Stimulated activated effector memory CD8-positive, alpha-beta T cell treated with anti-CD3 and anti-CD28 coated beads, Interleukin-12 subunit alpha, Interleukin-12 subunit beta, amount 100 ng/mL, for 72 hours (primary cell): ENCODE results near the gene DAPK1.
"Not testable (repeated sequence)": the region's sequence is repeated elsewhere in the genome, so short reads cannot be mapped to it uniquely, and the experiment has no call there.

Experiments used
- ATAC-seq: fragments of 150-1000 bp; cut with Tn5 transposase; 2 replicates; pipeline ENCODE4 v1.10.0; 2021
- DNase-seq, 2 donors: peaks; one replicate each; pipeline ENCODE4 v3.0.0; 2021 to 2022; ENCODE audit warnings: low spot score in 2 of 2
- H3K27ac Mint-ChIP-seq: one replicate; pipeline ENCODE4 v1.8.0; 2022; ENCODE audit warnings: mild to moderate bottlenecking, mixed read lengths
- H3K36me3 Mint-ChIP-seq: one replicate; pipeline ENCODE4 v1.8.0; 2022; ENCODE audit warnings: mild to moderate bottlenecking, mixed read lengths
- H3K4me1 Mint-ChIP-seq: one replicate; pipeline ENCODE4 v1.8.0; 2022; ENCODE audit warnings: mixed read lengths
- H3K4me3 Mint-ChIP-seq: one replicate; pipeline ENCODE4 v1.8.0; 2022; ENCODE audit warnings: mild to moderate bottlenecking, mixed read lengths
- H3K9me3 Mint-ChIP-seq: one replicate; pipeline ENCODE4 v1.8.0; 2022; ENCODE audit warnings: mixed read lengths

DAPK1 gene

DNA sequence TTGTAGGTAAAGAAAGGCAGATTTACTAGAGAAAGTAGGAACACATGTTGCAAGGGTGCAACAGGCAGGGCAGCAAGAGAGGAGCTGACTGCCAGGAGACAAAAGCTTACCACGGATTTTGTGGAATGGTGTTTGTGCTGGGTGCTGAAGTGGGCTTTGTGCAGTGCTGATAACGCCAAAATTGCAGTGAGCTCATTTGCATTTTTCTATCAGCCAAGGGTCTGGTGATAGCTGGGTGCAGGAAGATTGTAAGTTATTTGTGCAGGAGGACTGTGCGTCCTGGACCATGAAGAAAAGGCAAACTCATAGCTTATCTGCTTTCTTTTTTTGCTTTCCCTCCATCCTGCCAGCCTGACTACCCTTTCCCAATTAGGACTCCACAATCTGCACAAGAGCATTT lies 241.9 kb downstream of the DAPK1 start:
- no peak for ATAC-seq
- Mint-ChIP-seq H3K4me1 (no peaks in the 10 kb centered on the region), H3K9me3 (peaks cover 7% of the 10 kb centered on the region), H3K4me3 (no peak overlapping the region), H3K36me3 (no peaks in the 10 kb centered on the region), H3K27ac (no peak overlapping the region)
- DNase-seq: no peak

DNA sequence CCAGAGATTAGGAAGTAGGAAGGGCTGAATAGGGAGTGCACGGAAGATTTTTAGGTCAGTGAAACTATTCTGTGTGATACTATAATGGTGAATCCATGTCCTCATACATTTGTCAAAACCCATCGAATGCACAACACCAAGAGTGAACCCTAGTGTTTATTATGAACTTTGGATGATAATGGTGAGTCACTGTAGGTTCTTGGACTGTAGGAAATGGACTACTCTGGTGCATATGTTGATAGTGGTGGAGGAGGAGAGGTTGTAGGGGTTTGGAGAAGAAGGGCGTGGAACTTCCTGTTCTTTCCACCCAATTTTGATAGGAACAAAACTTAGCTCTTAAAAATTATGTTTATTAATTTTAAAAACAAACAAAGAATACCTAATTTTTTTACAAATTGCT lies 242.5 kb downstream of the DAPK1 start:
- H3K36me3 Mint-ChIP-seq: no peaks in the 10 kb centered on the region
- ATAC-seq: no peak
- no peak overlapping the region for H3K4me3 Mint-ChIP-seq
- no peaks in the 10 kb centered on the region for H3K4me1 Mint-ChIP-seq
- H3K27ac Mint-ChIP-seq: no peak overlapping the region
- peaks cover 7% of the 10 kb centered on the region for H3K9me3 Mint-ChIP-seq
- no peak for DNase-seq

DNA sequence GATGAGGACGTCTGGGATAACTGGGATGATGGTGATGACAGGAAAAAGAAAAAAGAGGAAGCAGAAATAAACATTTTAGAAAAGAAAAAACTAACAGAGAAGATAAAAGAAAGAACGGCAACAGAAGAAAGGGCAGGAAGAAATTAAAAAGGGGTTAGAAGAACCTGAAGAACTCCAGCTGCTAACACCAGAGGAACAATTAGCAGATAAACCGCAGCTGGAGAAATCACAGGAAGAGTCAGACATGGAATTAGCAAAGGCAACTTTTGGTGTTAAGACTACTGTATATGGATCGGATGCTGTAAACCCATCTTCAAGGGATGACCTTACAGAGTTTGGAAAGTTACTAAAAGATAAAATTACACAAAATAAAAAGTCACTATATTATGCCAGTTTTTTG lies 243.7 kb downstream of the DAPK1 start:
- Mint-ChIP-seq H3K4me1 (no peaks in the 10 kb centered on the region), H3K9me3 (peaks cover 4% of the 10 kb centered on the region), H3K4me3 (no peak overlapping the region), H3K36me3 (no peaks in the 10 kb centered on the region), H3K27ac (no peak overlapping the region)
- ATAC-seq (no peak), DNase-seq (no peak)

DNA sequence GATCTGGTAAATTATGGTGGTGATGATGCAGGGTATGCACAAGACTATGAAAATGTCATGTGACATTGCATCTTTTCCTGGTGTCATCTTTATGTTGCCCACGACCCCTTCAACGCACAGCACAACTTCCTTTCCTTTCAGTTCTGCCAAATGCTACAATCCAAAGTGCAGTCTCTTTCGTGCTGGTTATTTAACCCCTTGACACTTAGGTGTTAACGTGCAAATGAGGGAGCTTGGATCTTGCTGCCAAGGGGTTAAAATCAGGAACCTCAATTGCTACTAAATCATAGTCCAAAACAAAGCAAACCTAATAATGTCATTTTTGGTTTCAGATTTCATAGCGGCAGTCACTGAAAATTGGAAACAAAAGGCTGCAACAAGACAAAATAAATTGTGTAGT lies 244.2 kb downstream of the DAPK1 start:
- DNase-seq (no peak), ATAC-seq (no peak)
- no peaks in the 10 kb centered on the region for H3K36me3 Mint-ChIP-seq
- no peak overlapping the region for H3K27ac Mint-ChIP-seq
- H3K9me3 Mint-ChIP-seq: peaks cover 7% of the 10 kb centered on the region
- no peak overlapping the region for H3K4me3 Mint-ChIP-seq
- no peaks in the 10 kb centered on the region for H3K4me1 Mint-ChIP-seq

DNA sequence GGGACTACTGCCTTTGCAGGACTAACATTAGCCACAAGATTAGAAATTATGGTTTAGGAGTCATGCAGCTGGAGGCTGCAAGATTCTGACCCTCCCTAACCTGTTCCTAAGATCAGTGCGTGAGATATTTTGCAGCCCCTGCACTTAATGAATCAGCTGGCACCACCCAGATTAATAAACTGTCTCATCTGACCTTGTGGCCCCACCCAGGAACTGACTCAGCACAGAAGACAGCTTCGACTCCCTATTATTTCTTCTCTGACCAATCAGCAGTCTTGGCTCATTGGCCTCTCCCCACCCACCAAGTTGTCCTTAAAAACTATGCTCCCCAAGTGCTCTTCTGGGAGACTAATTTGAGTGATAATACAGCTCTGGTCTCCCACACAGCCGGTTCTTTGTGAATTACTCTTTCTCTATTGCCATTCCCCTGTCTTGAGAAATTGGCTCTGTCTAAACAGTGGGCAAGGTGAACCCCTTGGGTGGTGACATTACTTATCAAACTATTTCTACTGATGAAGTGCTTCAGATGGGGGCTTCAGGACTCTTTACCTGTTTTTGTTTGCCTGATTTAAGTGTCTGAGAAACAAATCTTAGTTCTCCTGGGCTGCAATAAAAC lies 245.3 kb downstream of the DAPK1 start:
- Mint-ChIP-seq H3K36me3 (no peaks in the 10 kb centered on the region), H3K27ac (no peak overlapping the region), H3K4me3 (no peak overlapping the region), H3K4me1 (no peaks in the 10 kb centered on the region), H3K9me3 (peaks cover 7% of the 10 kb centered on the region)
- ATAC-seq: no peak
- no peak for DNase-seq

DNA sequence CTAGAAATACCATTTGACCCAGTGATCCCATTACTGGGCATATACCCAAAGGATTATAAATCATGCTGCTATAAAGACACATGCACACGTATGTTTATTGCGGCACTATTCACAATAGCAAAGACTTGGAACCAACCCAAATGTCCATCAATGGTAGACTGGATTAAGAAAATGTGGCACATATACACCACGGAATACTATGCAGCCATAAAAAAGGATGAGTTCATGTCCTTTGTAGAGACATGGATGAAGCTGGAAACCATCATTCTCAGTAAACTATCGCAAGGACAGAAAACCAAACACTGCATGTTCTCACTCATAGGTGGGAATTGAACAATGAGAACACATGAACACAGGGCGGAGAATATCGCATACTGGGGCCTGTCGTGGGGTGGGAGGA lies 246.6 kb downstream of the DAPK1 start:
- ATAC-seq, H3K4me1 Mint-ChIP-seq, H3K36me3 Mint-ChIP-seq, H3K4me3 Mint-ChIP-seq, DNase-seq, H3K27ac Mint-ChIP-seq, H3K9me3 Mint-ChIP-seq: not testable (repeated sequence)

DNA sequence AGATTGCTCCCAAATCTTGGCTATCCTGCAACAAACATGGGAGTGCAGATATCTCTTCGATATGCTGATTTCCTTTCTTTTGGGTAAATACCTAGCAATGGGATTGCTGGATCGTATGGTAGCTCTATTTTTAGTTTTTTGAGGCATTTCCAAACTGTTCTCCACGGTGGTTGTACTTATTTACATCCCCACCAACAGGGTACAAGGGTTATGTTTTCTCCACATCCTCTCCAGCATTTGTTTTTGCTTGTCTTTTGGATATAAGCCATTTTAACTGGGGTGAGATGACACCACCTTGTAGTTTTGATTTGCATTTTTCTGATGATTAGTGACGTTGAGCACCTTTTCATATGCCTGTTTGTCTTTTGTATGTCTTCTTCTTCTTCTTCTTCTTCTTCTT lies 248.5 kb downstream of the DAPK1 start:
- no peak for ATAC-seq
- H3K4me3 Mint-ChIP-seq: no peak overlapping the region
- H3K27ac Mint-ChIP-seq: no peak overlapping the region
- H3K4me1 Mint-ChIP-seq: no peaks in the 10 kb centered on the region
- H3K9me3 Mint-ChIP-seq: peaks cover 5% of the 10 kb centered on the region
- DNase-seq: no peak
- H3K36me3 Mint-ChIP-seq: no peaks in the 10 kb centered on the region

DNA sequence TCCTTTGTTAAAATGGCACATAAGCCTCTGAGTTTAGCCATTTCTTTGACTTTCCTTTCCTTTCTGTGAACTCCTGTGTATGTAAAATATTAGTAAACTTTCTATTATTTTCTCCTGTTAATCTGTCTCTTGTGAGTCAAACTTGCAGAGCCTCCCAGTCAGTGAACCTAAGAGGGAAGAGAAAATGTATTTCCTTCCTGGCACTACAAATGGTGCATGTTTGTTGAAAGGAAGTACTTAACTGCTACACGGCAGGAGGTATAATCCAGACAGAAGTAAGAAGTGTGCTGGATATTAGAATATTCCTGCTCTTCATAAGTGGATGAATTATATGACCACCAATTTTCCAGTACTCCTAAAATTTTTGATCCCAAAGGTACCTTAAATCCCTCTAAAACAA lies 251.2 kb downstream of the DAPK1 start:
- peaks cover 3% of the 10 kb centered on the region for H3K9me3 Mint-ChIP-seq
- H3K4me3 Mint-ChIP-seq: no peak overlapping the region
- H3K36me3 Mint-ChIP-seq: no peaks in the 10 kb centered on the region
- no peaks in the 10 kb centered on the region for H3K4me1 Mint-ChIP-seq
- ATAC-seq (no peak), DNase-seq (no peak)
- H3K27ac Mint-ChIP-seq: no peak overlapping the region

DNA sequence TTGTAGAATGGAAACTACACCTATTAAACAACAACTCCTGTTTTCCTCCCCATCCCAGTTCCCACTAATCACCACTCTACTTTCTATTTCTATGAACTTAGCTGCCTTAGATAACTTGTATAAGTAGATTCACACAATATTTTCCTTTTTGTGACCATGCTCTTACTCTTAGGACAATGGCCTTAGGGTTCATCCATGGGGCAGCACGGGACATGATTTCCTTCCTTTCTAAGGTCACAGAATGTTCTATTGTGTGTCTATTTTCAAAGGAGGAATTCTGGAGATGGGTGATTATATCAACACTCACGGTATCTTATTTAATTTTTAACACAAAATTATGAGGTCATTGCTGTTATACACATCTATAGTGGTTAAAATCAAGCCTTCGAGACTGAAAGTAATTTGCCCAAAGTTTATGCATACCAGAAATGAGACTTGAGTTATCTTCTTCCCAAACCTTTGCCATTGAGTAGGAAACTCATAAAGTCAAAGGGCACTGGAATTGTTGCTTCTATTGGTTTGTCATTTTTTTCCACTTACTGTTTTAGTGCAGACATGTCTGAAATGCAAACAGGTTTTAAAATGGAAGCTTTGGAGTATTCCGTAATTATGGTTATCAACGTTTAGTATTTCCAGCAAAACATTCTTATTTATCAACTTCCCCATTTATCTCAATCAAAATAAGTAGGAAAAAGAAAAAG lies 251.8 kb downstream of the DAPK1 start:
- H3K36me3 Mint-ChIP-seq: no peaks in the 10 kb centered on the region
- DNase-seq (no peak), ATAC-seq (no peak)
- H3K9me3 Mint-ChIP-seq: peaks cover 3% of the 10 kb centered on the region
- H3K4me1 Mint-ChIP-seq: no peaks in the 10 kb centered on the region
- no peak overlapping the region for H3K4me3 Mint-ChIP-seq
- H3K27ac Mint-ChIP-seq: no peak overlapping the region

DNA sequence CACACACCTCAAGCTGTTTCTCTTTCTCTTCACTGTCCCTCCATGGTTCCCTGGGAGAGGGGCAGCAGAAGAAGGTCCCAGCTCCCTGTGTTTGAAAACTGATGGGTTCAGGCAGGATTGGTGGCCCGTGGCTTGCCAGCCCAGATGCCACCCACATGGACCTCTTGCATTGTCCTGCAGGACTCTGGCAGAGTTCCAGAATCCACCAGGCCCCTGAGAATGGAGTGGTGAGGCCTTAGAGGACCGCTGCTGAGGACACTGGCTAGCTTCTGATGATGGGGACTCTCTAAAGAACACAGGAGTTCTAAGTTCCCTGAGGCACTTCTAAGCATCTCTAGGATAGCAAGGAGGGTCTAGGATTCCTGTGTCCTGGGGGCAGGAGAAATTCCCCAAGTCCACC lies 253.1 kb downstream of the DAPK1 start:
- no peak for ATAC-seq
- H3K27ac Mint-ChIP-seq: no peak overlapping the region
- no peaks in the 10 kb centered on the region for H3K4me1 Mint-ChIP-seq
- H3K36me3 Mint-ChIP-seq: no peaks in the 10 kb centered on the region
- peaks cover 5% of the 10 kb centered on the region for H3K9me3 Mint-ChIP-seq
- H3K4me3 Mint-ChIP-seq: no peak overlapping the region
- no peak for DNase-seq

DNA sequence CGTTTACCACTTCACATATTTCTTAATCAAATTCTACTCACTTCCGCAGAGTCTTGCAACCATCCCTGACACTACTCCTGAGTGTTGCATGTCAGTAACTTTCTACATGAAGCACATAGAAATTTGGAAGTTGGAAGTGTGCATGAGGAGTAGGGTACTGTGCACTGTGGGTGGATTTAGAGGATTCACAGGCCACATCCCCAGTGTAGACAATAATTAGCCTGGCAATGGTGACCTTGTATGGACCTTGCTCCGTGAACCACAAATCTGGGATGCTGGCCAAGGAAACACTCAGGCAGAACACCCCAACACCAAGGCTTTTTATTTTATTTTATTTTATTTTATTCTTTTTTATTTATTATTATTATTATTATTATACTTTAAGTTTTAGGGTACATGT lies 253.8 kb downstream of the DAPK1 start:
- Mint-ChIP-seq H3K36me3 (no peaks in the 10 kb centered on the region), H3K4me3 (no peak overlapping the region), H3K27ac (no peak overlapping the region), H3K4me1 (no peaks in the 10 kb centered on the region), H3K9me3 (peaks cover 4% of the 10 kb centered on the region)
- ATAC-seq (no peak), DNase-seq (no peak)

DNA sequence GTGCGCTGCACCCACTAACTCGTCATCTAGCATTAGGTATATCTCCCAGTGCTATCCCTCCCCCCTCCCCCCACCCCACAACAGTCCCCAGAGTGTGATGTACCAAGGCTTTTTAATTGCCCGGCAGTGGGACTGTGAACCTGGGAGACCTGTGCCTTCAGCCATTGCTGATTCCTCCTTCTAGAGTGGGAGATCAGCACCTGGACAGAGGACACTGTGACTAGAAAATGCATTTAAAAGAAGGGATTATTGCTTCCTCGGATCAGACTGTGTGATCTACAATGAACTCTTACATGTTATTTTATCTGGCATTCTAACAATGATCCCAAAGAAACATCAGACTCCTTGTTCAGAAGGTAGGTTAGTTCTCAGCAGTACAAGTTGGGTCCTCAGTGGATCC lies 254.2 kb downstream of the DAPK1 start:
- Mint-ChIP-seq H3K4me3 (no peak overlapping the region), H3K36me3 (no peaks in the 10 kb centered on the region), H3K4me1 (no peaks in the 10 kb centered on the region), H3K27ac (no peak overlapping the region), H3K9me3 (peaks cover 2% of the 10 kb centered on the region)
- DNase-seq (no peak), ATAC-seq (no peak)

DNA sequence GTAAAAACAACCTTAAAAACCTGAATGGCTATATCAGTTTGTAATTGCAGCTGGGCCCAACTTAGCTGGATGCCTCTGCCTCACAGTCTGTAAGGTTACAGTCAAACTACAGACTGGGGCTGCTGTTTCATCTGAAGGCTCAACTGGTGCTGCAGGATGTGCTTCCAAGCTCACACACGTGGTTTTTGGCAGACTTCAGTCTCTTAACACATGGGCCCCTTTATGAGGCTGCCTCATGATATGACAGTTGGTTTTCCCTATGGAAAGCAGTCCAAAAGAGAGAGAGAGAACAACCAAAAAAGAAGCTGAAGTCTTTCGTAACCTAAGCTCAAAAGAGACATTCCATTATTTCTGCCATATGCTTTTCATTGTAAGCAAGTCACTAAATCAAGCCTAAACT lies 255.6 kb downstream of the DAPK1 start:
- Mint-ChIP-seq H3K27ac (no peak overlapping the region), H3K4me1 (no peaks in the 10 kb centered on the region), H3K9me3 (peaks cover 2% of the 10 kb centered on the region), H3K36me3 (no peaks in the 10 kb centered on the region), H3K4me3 (no peak overlapping the region)
- DNase-seq (no peak), ATAC-seq (no peak)
